ENCODE measurements around the gene CENPS. TPM values are rescaled to one million over a fixed set of nuclear protein-coding genes. Genes with fewer than 3 reads are reported as not detected.

The CENPS gene
- total and polyA plus RNA-seq, 9 of the 15 experiments (the other 6 are each of a cell fraction or from before 2014, with no cell fraction given): 10.2 to 36.0 (median 26.0) TPM

DNA sequence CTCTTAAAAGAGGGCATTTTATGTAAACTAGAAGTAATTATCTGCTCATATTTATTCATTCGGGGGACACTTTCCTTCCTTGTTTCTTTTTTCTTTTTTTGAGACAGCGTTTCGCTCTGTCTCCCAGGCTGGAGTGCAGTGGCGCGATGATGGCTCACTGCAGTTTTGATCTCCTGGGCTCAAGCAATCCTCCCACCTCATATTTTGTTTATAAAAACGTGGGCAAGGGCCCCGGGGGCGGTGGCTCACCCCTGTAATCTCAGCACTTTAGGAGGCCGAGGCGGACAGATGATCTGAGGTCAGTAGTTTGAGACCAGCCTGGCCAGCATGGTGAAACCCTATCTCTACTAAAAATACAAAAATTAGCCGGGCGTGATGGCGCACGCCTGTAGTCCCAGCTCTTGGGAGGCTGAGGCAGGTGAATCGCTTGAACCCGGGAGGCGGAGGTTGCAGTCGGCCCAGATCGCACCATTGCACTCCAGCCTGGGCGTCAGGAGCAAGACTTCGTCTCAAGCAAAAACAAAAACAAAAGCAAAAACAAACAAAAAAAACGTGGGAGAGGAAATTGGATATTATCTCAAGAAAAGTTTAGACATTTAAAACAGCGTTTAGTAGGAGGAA, 43.0 kb downstream of the CENPS start (continued):
- TF ChIP-seq ZNF408 (CRISPR knock-in tag; IDR thresholded peaks at IDR 0.05; ENCODE audit: low read depth) (no peak), POLR2H (tag; IDR thresholded peaks at IDR 0.05; ENCODE audit: low read depth) (0 out of 2 replicates have a peak, but pooled peaks have one; percentile 54), ZBTB34 (CRISPR knock-in tag; IDR thresholded peaks at IDR 0.05) (no peak), KLF6 (CRISPR knock-in tag; IDR thresholded peaks at IDR 0.05; ENCODE audit: borderline replicate concordance) (no peak), BRD4 (IDR thresholded peaks at IDR 0.05) (no peak), ZHX1 (conservative IDR thresholded peaks at IDR 0.05; ENCODE audit: low read length) (no peak), JUND (IDR thresholded peaks at IDR 0.05; ENCODE audit: borderline replicate concordance, low read depth, low read length) (peak; percentile 35; the same call in 1 of the 2 replicates), JUND (tag; IDR thresholded peaks at IDR 0.05; ENCODE audit: borderline replicate concordance, low read depth, low read length) (no peak)
- TF ChIP-seq, protein P1, sequence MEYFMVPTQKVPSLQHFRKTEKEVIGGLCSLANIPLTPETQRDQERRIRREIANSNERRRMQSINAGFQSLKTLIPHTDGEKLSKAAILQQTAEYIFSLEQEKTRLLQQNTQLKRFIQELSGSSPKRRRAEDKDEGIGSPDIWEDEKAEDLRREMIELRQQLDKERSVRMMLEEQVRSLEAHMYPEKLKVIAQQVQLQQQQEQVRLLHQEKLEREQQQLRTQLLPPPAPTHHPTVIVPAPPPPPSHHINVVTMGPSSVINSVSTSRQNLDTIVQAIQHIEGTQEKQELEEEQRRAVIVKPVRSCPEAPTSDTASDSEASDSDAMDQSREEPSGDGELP (CRISPR knock-in tag; IDR thresholded peaks at IDR 0.05; ENCODE audit: borderline replicate concordance): no peak; the same call in 1 of the 2 replicates
- TF ChIP-seq, protein P2, sequence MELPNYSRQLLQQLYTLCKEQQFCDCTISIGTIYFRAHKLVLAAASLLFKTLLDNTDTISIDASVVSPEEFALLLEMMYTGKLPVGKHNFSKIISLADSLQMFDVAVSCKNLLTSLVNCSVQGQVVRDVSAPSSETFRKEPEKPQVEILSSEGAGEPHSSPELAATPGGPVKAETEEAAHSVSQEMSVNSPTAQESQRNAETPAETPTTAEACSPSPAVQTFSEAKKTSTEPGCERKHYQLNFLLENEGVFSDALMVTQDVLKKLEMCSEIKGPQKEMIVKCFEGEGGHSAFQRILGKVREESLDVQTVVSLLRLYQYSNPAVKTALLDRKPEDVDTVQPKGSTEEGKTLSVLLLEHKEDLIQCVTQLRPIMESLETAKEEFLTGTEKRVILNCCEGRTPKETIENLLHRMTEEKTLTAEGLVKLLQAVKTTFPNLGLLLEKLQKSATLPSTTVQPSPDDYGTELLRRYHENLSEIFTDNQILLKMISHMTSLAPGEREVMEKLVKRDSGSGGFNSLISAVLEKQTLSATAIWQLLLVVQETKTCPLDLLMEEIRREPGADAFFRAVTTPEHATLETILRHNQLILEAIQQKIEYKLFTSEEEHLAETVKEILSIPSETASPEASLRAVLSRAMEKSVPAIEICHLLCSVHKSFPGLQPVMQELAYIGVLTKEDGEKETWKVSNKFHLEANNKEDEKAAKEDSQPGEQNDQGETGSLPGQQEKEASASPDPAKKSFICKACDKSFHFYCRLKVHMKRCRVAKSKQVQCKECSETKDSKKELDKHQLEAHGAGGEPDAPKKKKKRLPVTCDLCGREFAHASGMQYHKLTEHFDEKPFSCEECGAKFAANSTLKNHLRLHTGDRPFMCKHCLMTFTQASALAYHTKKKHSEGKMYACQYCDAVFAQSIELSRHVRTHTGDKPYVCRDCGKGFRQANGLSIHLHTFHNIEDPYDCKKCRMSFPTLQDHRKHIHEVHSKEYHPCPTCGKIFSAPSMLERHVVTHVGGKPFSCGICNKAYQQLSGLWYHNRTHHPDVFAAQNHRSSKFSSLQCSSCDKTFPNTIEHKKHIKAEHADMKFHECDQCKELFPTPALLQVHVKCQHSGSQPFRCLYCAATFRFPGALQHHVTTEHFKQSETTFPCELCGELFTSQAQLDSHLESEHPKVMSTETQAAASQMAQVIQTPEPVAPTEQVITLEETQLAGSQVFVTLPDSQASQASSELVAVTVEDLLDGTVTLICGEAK (IDR thresholded peaks at IDR 0.05): peak; percentile 65; the same call in 1 of the 2 replicates
- TF ChIP-seq, protein P2 (CRISPR knock-in tag; IDR thresholded peaks at IDR 0.05): no peak

Data from K562 (cell line).